Fibroblast of lung (primary cell): ENCODE results near the gene PPFIBP2. TPM values are rescaled to one million over a fixed set of nuclear protein-coding genes. Genes with fewer than 3 reads are reported as not detected.

Source experiments
- DNase-seq, 2 donors: peaks; one replicate each; pipeline versions ENCODE4 v3.0.0 to v3.0.0-alpha.2; 2010; ENCODE audit warnings: low read depth in 2 of 2
- H2AFZ ChIP-seq: 2 replicates; pipeline ENCODE4 v1.5.1; 2012; ENCODE audit warnings: low read length, control low read depth, inconsistent platforms
- H3K27ac ChIP-seq: 2 replicates; pipeline ENCODE4 v1.5.1; 2011; ENCODE audit warnings: low read length, control low read depth; ENCODE audit not compliant: insufficient read depth
- H3K27me3 ChIP-seq: 2 replicates; pipeline ENCODE4 v1.5.1; 2011; ENCODE audit warnings: mild to moderate bottlenecking, low read length; ENCODE audit not compliant: control insufficient read depth, insufficient read depth
- H3K36me3 ChIP-seq: 2 replicates; pipeline ENCODE4 v1.5.1; 2011; ENCODE audit warnings: low read length; ENCODE audit not compliant: control insufficient read depth, insufficient read depth
- H3K4me1 ChIP-seq: 2 replicates; pipeline ENCODE4 v1.5.1; 2011; ENCODE audit warnings: low read length; ENCODE audit not compliant: control insufficient read depth, insufficient read depth; ENCODE audit errors: extremely low read depth
- H3K4me2 ChIP-seq: 2 replicates; pipeline ENCODE4 v1.5.1; 2011; ENCODE audit warnings: low read length, control low read depth; ENCODE audit not compliant: insufficient read depth; ENCODE audit errors: extremely low read depth
- H3K4me3 ChIP-seq, 4 experiments: fragments of 200-600 bp in 1 of 4; sonication (generic) in 1 of 4; replicated peaks in 1 of 4; 2 replicates each; pipeline ENCODE4 v1.5.1; 2011 to 2016; ENCODE audit warnings: low read length in 4 of 4, low read depth in 3 of 4, mild to moderate bottlenecking in 3 of 4, control low read depth in 2 of 4, inconsistent platforms in 1 of 4, mixed read lengths in 1 of 4; ENCODE audit not compliant: insufficient read depth in 1 of 4; ENCODE audit errors: control extremely low read depth in 1 of 4
- H3K79me2 ChIP-seq: 2 replicates; pipeline ENCODE4 v1.5.1; 2012; ENCODE audit warnings: mild to moderate bottlenecking, low read length, inconsistent platforms; ENCODE audit not compliant: control insufficient read depth, insufficient read depth
- H3K9ac ChIP-seq: 2 replicates; pipeline ENCODE4 v1.5.1; 2011; ENCODE audit warnings: mild to moderate bottlenecking, low read length, control low read depth; ENCODE audit not compliant: insufficient read depth
- H3K9me3 ChIP-seq: 2 replicates; pipeline ENCODE4 v1.5.1; 2012; ENCODE audit warnings: low read depth, low read length; ENCODE audit not compliant: control insufficient read depth, insufficient read depth
- H4K20me1 ChIP-seq: 2 replicates; pipeline ENCODE4 v1.5.1; 2011; ENCODE audit warnings: low read length; ENCODE audit not compliant: control insufficient read depth, insufficient read depth; ENCODE audit errors: extremely low read depth
- CTCF ChIP-seq, 2 donors: IDR thresholded peaks in 1 of 2; conservative IDR thresholded peaks in 1 of 2; 1 replicate in 1 of 2; 2 replicates in 1 of 2; pipeline ENCODE4 v1.5.1; 2011 to 2012; ENCODE audit warnings: low read length in 2 of 2, control low read depth in 1 of 2, inconsistent platforms in 1 of 2, low read depth in 1 of 2, mild to moderate bottlenecking in 1 of 2
- EZH2 ChIP-seq: IDR thresholded peaks from 2 replicates; pipeline ENCODE4 v1.5.1; 2012; ENCODE audit warnings: low read length, control low read depth, mild to moderate bottlenecking; ENCODE audit errors: missing control alignments
- polyA plus RNA-seq, 2 donors: library from polyadenylated mRNA; depleted of rRNA in 1 of 2; stranded (reverse) in 1 of 2; unstranded in 1 of 2; fragments of >200 nt; gene quantifications; 2 replicates each; pipeline ENCODE4 v1.2.1, GENCODE V29; 2011 to 2012; ENCODE audit warnings: missing spikeins in 1 of 2
- total RNA-seq: library from RNA; depleted of rRNA; stranded (reverse); fragments of >200 nt; gene quantifications from 2 replicates; pipeline ENCODE4 v1.2.1, GENCODE V29; 2014

The PPFIBP2 gene
- total and polyA plus RNA-seq, 2 donors (not counting 1 experiment from before 2014, with no cell fraction given): 11.4 to 38.8 TPM

GRCh38 chr11:7637447-7638157, 123.8 kb downstream of the PPFIBP2 start:
- DNase-seq: peak; percentile 34 to 47
- Histone ChIP-seq H4K20me1 (no peaks in the 10 kb centered on the region), H3K27me3 (no peaks in the 10 kb centered on the region), H2AFZ (peak overlapping the region; percentile 9), H3K9me3 (no peaks in the 10 kb centered on the region), H3K9ac (no peak overlapping the region), H3K4me2 (no peak overlapping the region), H3K79me2 (no peaks in the 10 kb centered on the region), H3K36me3 (no peaks in the 10 kb centered on the region), H3K27ac (peak overlapping the region; percentile 71), H3K4me3 (no peak overlapping the region), H3K4me1 (peaks cover 4% of the 10 kb centered on the region)
- TF ChIP-seq EZH2 (no peak), CTCF (conservative IDR thresholded peaks at IDR 0.05 in 1 of 2, IDR thresholded peaks at IDR 0.05 in 1 of 2; ENCODE audit: low read depth in 1 of 2, low read length in 2 of 2) (no peak)

- Histone ChIP-seq H3K4me1 (peaks cover 4% of the 10 kb centered on the region), H3K36me3 (no peaks in the 10 kb centered on the region)
These were observed 125.2 kb downstream of the PPFIBP2 start for GRCh38 chr11:7638710-7639642.

More at GRCh38 chr11:7638710-7639642, 125.2 kb downstream of the PPFIBP2 start:
- DNase-seq: no peak
- Histone ChIP-seq H3K4me3 (no peak overlapping the region), H2AFZ (no peak overlapping the region), H3K79me2 (no peaks in the 10 kb centered on the region), H3K9ac (no peak overlapping the region), H4K20me1 (no peaks in the 10 kb centered on the region), H3K27me3 (no peaks in the 10 kb centered on the region), H3K4me2 (no peak overlapping the region), H3K27ac (no peak overlapping the region), H3K9me3 (no peaks in the 10 kb centered on the region)
- TF ChIP-seq EZH2: no peak
- no peak for TF ChIP-seq CTCF (conservative IDR thresholded peaks at IDR 0.05 in 1 of 2, IDR thresholded peaks at IDR 0.05 in 1 of 2; ENCODE audit: low read depth in 1 of 2, low read length in 2 of 2)
